Peyer's patch (tissue), 4 donors: ENCODE measurements around the gene SMIM20. TPM values are rescaled to one million over a fixed set of nuclear protein-coding genes. Genes with fewer than 3 reads are reported as not detected.

Experiments
- DNase-seq, 3 donors: peaks; one replicate each; pipeline ENCODE4 v3.0.0-alpha.2; 2017 to 2019
- H3K27ac ChIP-seq, 4 donors: fragments of 200-600 bp; sonication (generic); one replicate each; pipeline ENCODE4 v1.5.1; 2016 to 2019
- H3K27me3 ChIP-seq, 2 donors: fragments of 200-600 bp; sonication (generic); one replicate each; pipeline ENCODE4 v1.5.1; 2019
- H3K36me3 ChIP-seq, 3 donors: fragments of 200-600 bp; sonication (generic); one replicate each; pipeline ENCODE4 v1.5.1; 2016 to 2019
- H3K4me1 ChIP-seq, 4 donors: fragments of 200-600 bp; sonication (generic); one replicate each; pipeline ENCODE4 v1.5.1; 2016 to 2019
- H3K4me3 ChIP-seq, 4 donors: fragments of 200-600 bp; sonication (generic); 1 replicate in 3 of 4; 2 replicates in 1 of 4; pipeline ENCODE4 v1.5.1; 2016 to 2019; ENCODE audit warnings: mild to moderate bottlenecking in 1 of 4
- H3K9me3 ChIP-seq, 4 donors: fragments of 200-600 bp; sonication (generic); one replicate each; pipeline ENCODE4 v1.5.1; 2016 to 2019; ENCODE audit warnings: mild to moderate bottlenecking in 1 of 4
- POLR2A ChIP-seq, 2 donors: fragments of 450-650 bp; IDR thresholded peaks; one replicate each; pipeline ENCODE4 v1.5.1; 2017; ENCODE audit warnings: antibody characterized with exemption in 2 of 2, mild to moderate bottlenecking in 2 of 2, moderate library complexity in 2 of 2
- total RNA-seq, 4 donors: library from RNA; depleted of rRNA; stranded (reverse); fragments of >200 nt; gene quantifications; one replicate each; pipeline ENCODE4 v1.1.0, GENCODE V29; 2016
- TF ChIP-seq, protein P1 (sequence below), 6 experiments: fragments of 450-650 bp in 4 of 6; fragments of 200-600 bp in 2 of 6; sonication (generic) in 1 of 6; IDR thresholded peaks; one replicate each; pipeline ENCODE4 v1.5.1; 2017 to 2019; ENCODE audit warnings: antibody characterized with exemption in 6 of 6, mild to moderate bottlenecking in 3 of 6, moderate library complexity in 1 of 6

The SMIM20 gene
- total RNA-seq, 4 donors from 2014 or later, result 11.6 to 55.7 (median 31.3) TPM

- Histone ChIP-seq H3K27ac (no peak overlapping the region), H3K36me3 (no peaks in the 10 kb centered on the region), H3K4me3 (no peak overlapping the region), H3K4me1 (peaks cover 0 to 15% (median 0%) of the 10 kb centered on the region in 4 donors), H3K27me3 (no peaks in the 10 kb centered on the region), H3K9me3 (no peaks in the 10 kb centered on the region)
- TF ChIP-seq POLR2A (IDR thresholded peaks at IDR 0.05), result no peak
- TF ChIP-seq, protein P1, sequence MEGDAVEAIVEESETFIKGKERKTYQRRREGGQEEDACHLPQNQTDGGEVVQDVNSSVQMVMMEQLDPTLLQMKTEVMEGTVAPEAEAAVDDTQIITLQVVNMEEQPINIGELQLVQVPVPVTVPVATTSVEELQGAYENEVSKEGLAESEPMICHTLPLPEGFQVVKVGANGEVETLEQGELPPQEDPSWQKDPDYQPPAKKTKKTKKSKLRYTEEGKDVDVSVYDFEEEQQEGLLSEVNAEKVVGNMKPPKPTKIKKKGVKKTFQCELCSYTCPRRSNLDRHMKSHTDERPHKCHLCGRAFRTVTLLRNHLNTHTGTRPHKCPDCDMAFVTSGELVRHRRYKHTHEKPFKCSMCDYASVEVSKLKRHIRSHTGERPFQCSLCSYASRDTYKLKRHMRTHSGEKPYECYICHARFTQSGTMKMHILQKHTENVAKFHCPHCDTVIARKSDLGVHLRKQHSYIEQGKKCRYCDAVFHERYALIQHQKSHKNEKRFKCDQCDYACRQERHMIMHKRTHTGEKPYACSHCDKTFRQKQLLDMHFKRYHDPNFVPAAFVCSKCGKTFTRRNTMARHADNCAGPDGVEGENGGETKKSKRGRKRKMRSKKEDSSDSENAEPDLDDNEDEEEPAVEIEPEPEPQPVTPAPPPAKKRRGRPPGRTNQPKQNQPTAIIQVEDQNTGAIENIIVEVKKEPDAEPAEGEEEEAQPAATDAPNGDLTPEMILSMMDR (IDR thresholded peaks at IDR 0.05), result no peak
- no peak for DNase-seq
Observed at GRCh38 chr4:25949994-25950393, 36.0 kb downstream of the SMIM20 start.

DNA sequence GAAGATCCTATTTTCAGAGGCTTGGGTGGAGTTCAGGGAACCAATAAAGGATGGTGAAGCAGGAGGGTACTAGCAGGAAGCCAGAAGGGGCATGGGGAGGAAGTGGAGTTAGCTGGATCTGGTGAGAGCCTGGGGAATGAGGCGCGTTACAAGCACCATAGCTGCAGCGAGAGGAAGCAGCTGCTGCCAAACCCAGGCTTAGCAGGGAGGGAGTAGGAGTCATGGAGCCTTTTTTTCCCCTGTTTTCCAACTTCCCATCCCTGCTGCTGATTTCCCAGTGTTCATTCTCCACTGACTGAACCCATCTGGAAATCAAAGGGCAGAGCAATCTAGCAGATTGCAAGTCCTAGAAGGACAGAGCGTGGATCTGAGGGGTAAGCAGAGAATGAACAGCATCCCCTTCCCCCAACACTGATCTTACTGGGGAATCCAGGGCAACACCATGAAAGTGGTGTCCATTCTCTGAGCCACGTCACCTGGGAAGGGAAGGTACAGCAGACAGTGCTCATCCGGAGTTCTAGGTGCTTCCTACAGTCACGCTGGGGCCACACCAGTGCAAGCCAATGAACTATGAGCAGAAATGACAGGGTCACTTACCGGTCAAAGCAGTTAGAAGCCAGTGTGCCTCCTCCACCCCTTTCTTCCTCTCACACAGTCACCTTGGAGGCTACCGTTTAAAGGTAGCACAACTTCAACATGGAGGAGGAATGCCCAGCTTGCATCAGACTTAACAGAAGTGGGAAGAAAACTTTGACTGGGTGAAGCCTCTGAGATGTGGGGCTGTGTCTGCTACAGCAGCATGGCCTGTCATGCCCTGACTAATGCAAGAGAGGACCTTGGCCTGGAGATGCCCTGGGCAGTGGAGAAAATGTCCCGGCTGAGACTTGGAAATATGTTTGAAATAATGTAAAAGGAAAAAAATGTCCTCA is 36.7 kb downstream of the SMIM20 start:
- no peaks in the 10 kb centered on the region for H3K9me3 ChIP-seq
- no peak for DNase-seq

GRCh38 chr4:25951390-25951952 is 37.5 kb downstream of the SMIM20 start:
- H3K4me3 ChIP-seq, result no peak overlapping the region

More for the DNA sequence above, 36.7 kb downstream of the SMIM20 start:
- no peak for TF ChIP-seq POLR2A (IDR thresholded peaks at IDR 0.05)
- TF ChIP-seq, protein P1 (IDR thresholded peaks at IDR 0.05), result no peak
- Histone ChIP-seq H3K4me3 (no peak overlapping the region), H3K4me1 (peaks cover 0 to 15% (median 0%) of the 10 kb centered on the region in 4 donors), H3K27me3 (no peaks in the 10 kb centered on the region), H3K36me3 (no peaks in the 10 kb centered on the region), H3K27ac (no peak overlapping the region)

DNA sequence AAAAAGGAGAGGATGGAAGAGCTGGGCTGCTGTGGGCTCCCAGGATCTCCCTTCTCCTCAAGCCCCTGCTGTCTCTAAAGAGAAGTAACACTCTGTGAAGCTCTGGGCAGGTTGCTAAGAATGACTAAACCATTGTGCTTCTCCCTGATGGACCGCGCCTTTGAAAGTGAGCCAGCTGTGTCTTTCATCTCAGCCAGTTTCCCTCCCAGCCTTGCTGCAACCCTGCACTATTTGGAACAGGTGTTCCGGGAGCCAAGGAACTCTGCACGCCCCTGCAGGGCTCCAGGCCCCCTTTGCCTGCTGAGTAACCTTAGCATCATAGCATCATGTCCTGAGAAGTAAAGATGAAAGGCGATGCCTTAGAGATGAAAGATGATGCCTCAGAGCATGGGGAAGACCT is 39.7 kb downstream of the SMIM20 start:
- H3K4me1 ChIP-seq, result peaks cover 0 to 15% (median 0%) of the 10 kb centered on the region in 4 donors
- no peaks in the 10 kb centered on the region for H3K27me3 ChIP-seq
- H3K36me3 ChIP-seq, result no peaks in the 10 kb centered on the region
- H3K27ac ChIP-seq, result no peak overlapping the region
- TF ChIP-seq POLR2A (IDR thresholded peaks at IDR 0.05), result no peak
- TF ChIP-seq, protein P1 (IDR thresholded peaks at IDR 0.05), result no peak
- H3K4me3 ChIP-seq, result no peak overlapping the region
- DNase-seq, result no peak
- H3K9me3 ChIP-seq, result no peaks in the 10 kb centered on the region

More at GRCh38 chr4:25951390-25951952, 37.5 kb downstream of the SMIM20 start:
- Histone ChIP-seq H3K27ac (no peak overlapping the region), H3K4me1 (peaks cover 0 to 15% (median 0%) of the 10 kb centered on the region in 4 donors), H3K36me3 (no peaks in the 10 kb centered on the region), H3K27me3 (no peaks in the 10 kb centered on the region), H3K9me3 (no peaks in the 10 kb centered on the region)
- TF ChIP-seq, protein P1 (IDR thresholded peaks at IDR 0.05), result no peak
- no peak for TF ChIP-seq POLR2A (IDR thresholded peaks at IDR 0.05)
- no peak for DNase-seq

DNA sequence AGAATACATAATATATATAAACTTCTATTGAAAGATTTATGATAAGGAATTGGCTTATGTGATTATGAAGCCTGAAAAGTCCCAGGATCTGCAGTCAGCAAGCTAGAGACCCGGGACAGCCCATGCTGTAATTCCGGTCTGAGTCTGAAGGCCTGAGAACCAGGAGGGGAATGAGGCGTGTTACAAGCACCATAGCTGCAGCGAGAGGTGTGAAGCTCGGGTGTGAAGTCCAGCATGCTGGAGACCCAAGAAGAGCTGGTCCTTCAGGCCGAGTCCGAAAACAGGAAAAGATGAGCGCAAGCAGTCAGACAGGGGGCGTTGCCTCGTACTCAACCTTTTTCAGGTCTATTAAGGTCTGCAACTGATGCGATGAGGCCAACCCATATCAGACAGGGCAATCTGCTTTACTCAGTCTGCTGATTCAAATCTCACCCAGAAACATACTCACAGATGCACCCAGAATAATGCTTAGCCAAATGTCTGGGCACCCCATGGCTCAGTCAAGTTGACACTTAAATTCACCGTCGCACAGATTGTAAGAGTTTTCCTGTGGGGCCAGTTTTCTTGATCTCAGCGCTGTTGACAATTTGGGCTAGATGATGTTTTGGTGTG is 40.4 kb downstream of the SMIM20 start:
- DNase-seq, result no peak
- no peak overlapping the region for H3K27ac ChIP-seq
- peaks cover 0 to 11% (median 0%) of the 10 kb centered on the region in 4 donors for H3K4me1 ChIP-seq
- H3K9me3 ChIP-seq, result no peaks in the 10 kb centered on the region
- TF ChIP-seq, protein P1 (IDR thresholded peaks at IDR 0.05), result no peak
- TF ChIP-seq POLR2A (IDR thresholded peaks at IDR 0.05), result no peak
- H3K36me3 ChIP-seq, result no peaks in the 10 kb centered on the region
- H3K27me3 ChIP-seq, result no peaks in the 10 kb centered on the region
- no peak overlapping the region for H3K4me3 ChIP-seq
